LNCAP (cell line): ENCODE data around the gene SULT4A1.

Experiments
- TF ChIP-seq, protein P1 (sequence below): fragments of 450-650 bp; IDR thresholded peaks from 2 replicates; pipeline ENCODE4 v1.5.1; 2017; ENCODE audit warnings: mild to moderate bottlenecking

Gene SULT4A1

DNA sequence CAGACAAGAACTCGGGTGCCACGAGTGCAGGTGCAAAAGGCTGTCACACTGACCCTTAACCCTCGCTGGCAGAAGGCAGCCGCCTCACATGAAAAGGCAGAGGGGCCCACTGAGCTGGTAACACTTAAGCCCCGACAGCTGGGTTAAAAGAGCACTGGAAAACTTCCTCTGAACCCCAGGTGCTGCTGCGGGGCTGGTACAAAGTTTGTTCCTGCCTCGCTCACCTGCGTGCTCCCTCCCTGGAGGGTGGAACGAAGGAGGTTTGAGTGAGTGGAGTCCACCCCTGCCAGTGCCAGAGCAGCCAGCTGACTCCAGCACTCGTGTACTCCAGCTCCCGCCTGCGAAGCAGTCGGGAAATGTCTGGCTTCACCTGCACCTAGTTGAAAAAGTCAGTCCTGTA, 12.6 kb downstream of the SULT4A1 start:
- TF ChIP-seq, protein P1, sequence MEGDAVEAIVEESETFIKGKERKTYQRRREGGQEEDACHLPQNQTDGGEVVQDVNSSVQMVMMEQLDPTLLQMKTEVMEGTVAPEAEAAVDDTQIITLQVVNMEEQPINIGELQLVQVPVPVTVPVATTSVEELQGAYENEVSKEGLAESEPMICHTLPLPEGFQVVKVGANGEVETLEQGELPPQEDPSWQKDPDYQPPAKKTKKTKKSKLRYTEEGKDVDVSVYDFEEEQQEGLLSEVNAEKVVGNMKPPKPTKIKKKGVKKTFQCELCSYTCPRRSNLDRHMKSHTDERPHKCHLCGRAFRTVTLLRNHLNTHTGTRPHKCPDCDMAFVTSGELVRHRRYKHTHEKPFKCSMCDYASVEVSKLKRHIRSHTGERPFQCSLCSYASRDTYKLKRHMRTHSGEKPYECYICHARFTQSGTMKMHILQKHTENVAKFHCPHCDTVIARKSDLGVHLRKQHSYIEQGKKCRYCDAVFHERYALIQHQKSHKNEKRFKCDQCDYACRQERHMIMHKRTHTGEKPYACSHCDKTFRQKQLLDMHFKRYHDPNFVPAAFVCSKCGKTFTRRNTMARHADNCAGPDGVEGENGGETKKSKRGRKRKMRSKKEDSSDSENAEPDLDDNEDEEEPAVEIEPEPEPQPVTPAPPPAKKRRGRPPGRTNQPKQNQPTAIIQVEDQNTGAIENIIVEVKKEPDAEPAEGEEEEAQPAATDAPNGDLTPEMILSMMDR: no peak

DNA sequence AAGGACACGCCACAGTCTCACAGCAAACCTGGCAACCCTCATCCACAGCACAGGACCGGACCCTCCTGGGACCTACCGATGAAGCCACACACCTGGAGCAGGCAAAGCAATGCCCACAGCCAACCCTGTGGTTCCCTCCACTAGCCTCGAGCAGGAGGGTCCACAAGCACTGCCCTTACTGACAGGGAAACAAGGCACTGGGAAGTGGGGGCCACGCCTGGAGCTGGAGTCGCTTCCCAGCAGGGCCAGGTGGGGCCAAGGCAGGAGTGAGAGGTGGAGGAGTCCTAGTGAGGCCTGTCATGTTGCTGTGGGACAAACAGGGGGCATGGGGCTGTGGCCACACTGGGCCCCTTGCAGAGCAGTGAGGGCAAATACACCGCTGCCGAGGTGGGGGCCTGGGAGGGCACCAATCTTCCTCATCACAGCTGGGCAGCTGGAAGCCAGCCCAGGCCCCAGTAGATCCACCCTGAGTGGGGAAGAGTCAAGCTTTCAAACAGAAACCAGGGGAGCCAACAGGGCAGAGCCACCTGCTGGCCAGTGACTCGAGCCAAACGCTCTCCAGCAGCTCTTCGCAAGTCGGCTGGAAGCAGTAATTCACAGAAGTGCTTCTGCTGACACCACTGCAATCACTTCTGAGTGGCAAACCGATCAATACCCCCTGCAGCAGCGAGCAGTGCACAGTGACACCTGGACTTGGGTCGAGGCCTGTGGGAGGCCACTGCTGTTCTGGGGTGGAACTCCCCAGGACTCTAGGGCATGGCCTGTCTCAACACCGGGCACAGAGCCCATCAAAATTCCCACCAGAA, 13.7 kb downstream of the SULT4A1 start:
- TF ChIP-seq, protein P1: peak; percentile 59

DNA sequence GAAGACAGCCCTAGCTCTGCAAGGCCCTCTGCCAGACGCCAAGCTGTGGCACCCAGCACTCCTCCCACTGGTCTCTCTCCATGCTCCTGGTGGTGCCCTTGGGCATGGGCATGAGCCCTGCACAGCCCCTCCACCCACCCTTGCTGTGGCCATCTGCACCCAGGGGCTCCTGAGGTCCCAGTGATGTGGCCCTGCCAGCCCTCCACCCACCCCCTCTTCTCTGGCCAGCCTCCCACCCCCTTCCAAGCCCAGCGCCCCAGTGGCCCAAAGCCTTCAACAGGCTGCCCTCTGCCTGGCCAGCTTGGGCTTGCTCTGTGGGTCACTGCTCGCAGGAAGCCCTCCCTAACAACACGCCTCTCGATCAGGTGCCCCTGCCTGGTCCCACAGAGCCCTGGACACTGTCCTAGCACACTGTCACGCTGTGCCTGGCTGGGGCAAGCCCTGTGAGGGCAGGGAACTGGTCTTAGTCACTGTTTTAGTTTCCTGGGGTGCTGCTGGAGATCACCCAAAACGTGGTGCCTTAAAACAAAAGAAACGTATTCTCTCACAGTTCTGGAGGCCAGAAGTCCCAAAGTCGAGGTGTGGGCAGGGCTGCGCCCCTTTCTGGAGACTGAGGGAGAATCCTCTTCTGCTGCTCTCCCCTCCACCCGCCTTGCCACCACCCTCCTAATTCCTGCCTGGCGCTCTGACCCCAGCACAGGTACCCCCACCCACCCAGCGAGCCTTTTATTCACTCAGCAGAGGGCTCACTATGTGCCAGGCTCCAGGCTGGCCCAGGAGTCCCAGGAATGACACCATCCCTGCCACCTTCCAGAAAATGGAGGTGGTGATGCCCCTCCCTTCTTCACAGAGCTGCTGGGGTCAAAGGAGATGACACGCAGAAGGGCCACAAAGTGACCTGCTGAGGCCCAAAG, 14.7 kb downstream of the SULT4A1 start:
- TF ChIP-seq, protein P1: no peak

DNA sequence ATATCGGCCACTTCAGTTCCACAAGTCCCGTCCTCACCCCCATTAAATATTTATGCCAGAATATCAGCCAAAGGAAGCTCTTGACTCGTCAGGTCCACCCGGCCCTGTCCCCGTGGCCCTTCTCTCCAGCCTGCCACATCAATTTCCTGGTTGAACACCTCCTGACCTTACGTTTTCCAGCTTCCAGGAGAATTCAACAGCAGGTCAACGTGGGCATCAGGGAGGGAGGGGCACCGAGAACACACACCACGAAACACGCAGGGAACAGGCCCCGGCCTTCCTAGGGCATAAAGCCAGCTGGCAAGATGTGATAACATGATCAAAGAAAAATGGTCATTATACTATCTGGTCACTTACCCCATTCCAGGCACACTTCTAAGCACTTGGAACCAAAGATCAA, 15.3 kb downstream of the SULT4A1 start:
- TF ChIP-seq, protein P1: no peak

DNA sequence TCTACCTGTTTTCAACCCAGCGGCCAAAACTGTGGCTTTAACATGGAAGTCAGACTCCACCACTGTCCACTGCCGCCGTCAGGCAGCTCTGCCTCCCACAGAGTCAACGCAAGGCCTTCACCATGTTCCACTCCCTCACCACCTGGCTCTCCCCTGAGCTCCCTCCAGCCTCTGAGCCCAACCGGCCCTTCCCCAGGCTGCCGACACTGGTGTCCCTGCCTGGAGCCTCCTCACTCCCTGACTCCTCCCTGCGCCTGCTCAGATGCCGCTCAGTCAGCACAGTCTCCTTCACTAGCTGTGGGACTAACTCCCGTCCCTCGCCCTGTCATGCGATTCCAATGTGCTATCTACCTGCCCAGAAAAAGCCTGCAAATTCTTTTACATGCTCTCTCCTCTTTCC, 16.3 kb downstream of the SULT4A1 start:
- TF ChIP-seq, protein P1: no peak

DNA sequence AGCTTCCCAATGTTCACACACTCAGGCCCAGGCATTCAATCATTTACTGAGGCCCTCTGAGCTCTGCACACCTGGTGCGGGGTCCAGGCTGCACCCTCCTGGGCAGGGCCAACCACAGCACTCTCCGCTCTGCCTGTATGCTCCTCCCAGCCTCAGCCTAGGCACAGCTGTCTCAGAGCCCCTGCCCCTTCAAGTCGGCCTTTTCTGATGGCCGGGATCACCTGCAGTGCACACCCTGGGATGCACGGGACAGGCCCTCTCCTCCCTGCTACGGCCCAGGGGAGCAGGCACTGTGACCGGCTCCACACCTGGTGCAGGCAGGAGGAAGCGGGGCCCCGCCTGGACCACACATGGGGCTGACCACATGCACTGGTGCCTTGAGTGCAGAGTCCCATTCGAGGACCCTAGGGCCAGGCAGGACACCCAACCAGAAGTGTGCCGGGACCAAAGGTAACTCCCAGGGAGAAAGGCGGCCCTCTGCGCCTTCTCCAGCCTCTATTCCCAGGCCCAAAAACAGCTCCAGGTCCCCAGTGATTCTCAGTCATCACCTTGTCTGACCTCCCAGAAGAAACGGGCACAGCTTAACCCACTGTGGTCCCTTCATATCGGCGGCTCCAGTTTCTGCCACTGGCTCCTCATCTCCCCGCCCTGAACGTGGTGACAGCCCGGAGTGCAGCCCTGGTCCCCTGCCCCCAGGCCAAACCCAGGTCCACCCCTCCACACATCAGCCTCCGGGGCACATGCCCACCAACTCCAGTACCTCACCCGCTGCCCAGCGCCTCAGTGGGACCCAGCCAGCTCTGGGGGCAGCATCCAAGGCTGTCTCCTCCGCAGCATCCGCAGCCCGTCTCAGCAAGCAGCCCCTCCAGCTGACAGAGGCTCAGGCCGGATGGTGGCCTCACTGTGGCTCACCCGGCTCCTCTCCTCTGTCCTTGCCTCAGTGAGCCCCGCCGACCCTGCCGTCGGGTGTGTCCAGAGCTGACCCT, 17.5 kb downstream of the SULT4A1 start:
- TF ChIP-seq, protein P1: no peak
